Tibial nerve (tissue), 4 donors: ENCODE results near the gene DPH2. TPM values are rescaled to one million over a fixed set of nuclear protein-coding genes. Genes with fewer than 3 reads are reported as not detected.

Experiments used
- DNase-seq, 2 donors: peaks; one replicate each; pipeline ENCODE4 v3.0.0-alpha.2; 2019; ENCODE audit warnings: low spot score in 2 of 2
- H3K27ac ChIP-seq, 4 donors: fragments of 200-600 bp; sonication (generic) in 3 of 4; one replicate each; pipeline ENCODE4 v1.5.1; 2017 to 2019; ENCODE audit warnings: mild to moderate bottlenecking in 1 of 4
- H3K27me3 ChIP-seq, 2 donors: fragments of 200-600 bp; sonication (generic) in 1 of 2; one replicate each; pipeline versions ENCODE4 v1.5.1 to v1.6.0; 2017 to 2019
- H3K36me3 ChIP-seq, 3 donors: fragments of 200-600 bp; sonication (generic); one replicate each; pipeline ENCODE4 v1.5.1; 2018 to 2019
- H3K4me1 ChIP-seq, 4 donors: fragments of 200-600 bp; sonication (generic) in 3 of 4; one replicate each; pipeline ENCODE4 v1.5.1; 2017 to 2019
- H3K4me3 ChIP-seq, 4 donors: fragments of 200-600 bp; sonication (generic) in 3 of 4; one replicate each; pipeline ENCODE4 v1.5.1; 2017 to 2019; ENCODE audit warnings: mild to moderate bottlenecking in 1 of 4, moderate library complexity in 1 of 4
- H3K9me3 ChIP-seq, 4 donors: fragments of 200-600 bp; sonication (generic) in 3 of 4; one replicate each; pipeline ENCODE4 v1.5.1; 2017 to 2019
- EP300 ChIP-seq, 2 donors: sonication (generic); formaldehyde crosslinking; IDR thresholded peaks; one replicate each; pipeline ENCODE4 v1.6.1; 2017; ENCODE audit warnings: antibody characterized with exemption in 2 of 2, mild to moderate bottlenecking in 1 of 2
- POLR2A ChIP-seq, 2 donors: fragments of 450-650 bp; IDR thresholded peaks; one replicate each; pipeline ENCODE4 v1.6.1; 2017; ENCODE audit warnings: antibody characterized with exemption in 2 of 2, mild to moderate bottlenecking in 2 of 2, moderate library complexity in 2 of 2
- WGBS, 2 donors: methylation state at CpG; one replicate each; pipeline ENCODE4 v1.1.5; 2018; 5-methylcytosine and 5-hydroxymethylcytosine counted together
- total RNA-seq, 4 donors: library from RNA; depleted of rRNA; stranded (reverse); fragments of >200 nt; gene quantifications; one replicate each; pipeline ENCODE4 v1.1.0, GENCODE V29; 2016
- TF ChIP-seq, protein P1 (sequence below), 5 experiments: fragments of 200-600 bp in 3 of 5; fragments of 450-650 bp in 2 of 5; sonication (generic) in 3 of 5; IDR thresholded peaks; one replicate each; pipeline ENCODE4 v1.5.1; 2016 to 2019; ENCODE audit warnings: antibody characterized with exemption in 5 of 5, mild to moderate bottlenecking in 3 of 5, moderate library complexity in 2 of 5

Gene DPH2
- total RNA-seq, 4 donors from 2014 or later, result 25.7 to 41.7 (median 31.9) TPM

DNA sequence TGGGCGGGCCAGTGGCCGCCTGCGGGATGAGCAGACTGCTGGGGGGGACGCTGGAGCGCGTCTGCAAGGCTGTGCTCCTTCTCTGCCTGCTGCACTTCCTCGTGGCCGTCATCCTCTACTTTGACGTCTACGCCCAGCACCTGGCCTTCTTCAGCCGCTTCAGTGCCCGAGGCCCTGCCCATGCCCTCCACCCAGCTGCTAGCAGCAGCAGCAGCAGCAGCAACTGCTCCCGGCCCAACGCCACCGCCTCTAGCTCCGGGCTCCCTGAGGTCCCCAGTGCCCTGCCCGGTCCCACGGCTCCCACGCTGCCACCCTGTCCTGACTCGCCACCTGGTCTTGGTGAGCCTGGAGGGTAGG lies 11.3 kb downstream of the DPH2 start:
- Histone ChIP-seq H3K36me3 (peaks cover 0 to 64% (median 0%) of the 10 kb centered on the region in 3 donors), H3K27ac (peak overlapping the region in 1 of 4 donors; percentile 81), H3K4me3 (no peak overlapping the region), H3K4me1 (peaks cover 0 to 63% (median 19%) of the 10 kb centered on the region in 4 donors), H3K9me3 (no peaks in the 10 kb centered on the region), H3K27me3 (no peaks in the 10 kb centered on the region)
- 87 to 90% methylated on average over 16 to 20 of the region's 20 CpGs for WGBS, 2 donors
- DNase-seq, result no peak
- TF ChIP-seq, protein P1, sequence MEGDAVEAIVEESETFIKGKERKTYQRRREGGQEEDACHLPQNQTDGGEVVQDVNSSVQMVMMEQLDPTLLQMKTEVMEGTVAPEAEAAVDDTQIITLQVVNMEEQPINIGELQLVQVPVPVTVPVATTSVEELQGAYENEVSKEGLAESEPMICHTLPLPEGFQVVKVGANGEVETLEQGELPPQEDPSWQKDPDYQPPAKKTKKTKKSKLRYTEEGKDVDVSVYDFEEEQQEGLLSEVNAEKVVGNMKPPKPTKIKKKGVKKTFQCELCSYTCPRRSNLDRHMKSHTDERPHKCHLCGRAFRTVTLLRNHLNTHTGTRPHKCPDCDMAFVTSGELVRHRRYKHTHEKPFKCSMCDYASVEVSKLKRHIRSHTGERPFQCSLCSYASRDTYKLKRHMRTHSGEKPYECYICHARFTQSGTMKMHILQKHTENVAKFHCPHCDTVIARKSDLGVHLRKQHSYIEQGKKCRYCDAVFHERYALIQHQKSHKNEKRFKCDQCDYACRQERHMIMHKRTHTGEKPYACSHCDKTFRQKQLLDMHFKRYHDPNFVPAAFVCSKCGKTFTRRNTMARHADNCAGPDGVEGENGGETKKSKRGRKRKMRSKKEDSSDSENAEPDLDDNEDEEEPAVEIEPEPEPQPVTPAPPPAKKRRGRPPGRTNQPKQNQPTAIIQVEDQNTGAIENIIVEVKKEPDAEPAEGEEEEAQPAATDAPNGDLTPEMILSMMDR (IDR thresholded peaks at IDR 0.05), result no peak
- TF ChIP-seq EP300 (IDR thresholded peaks at IDR 0.05) (no peak), POLR2A (IDR thresholded peaks at IDR 0.05) (no peak)

DNA sequence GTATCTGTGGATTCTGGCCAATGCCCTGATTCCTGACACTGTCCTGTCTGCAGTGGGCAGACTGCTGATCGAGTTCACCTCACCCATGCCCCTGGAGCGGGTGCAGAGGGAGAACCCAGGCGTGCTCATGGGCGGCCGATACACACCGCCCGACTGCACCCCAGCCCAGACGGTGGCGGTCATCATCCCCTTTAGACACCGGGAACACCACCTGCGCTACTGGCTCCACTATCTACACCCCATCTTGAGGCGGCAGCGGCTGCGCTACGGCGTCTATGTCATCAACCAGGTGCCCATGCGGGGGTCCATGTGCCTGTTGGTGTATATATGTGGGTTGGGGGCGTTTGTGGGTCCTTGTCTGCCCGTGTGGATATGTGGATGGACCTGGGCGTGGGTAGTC lies 11.8 kb downstream of the DPH2 start:
- H3K36me3 ChIP-seq, result peaks cover 0 to 63% (median 0%) of the 10 kb centered on the region in 3 donors
- no peak overlapping the region for H3K27ac ChIP-seq
- no peaks in the 10 kb centered on the region for H3K9me3 ChIP-seq
- TF ChIP-seq, protein P1 (IDR thresholded peaks at IDR 0.05), result no peak
- H3K27me3 ChIP-seq, result no peaks in the 10 kb centered on the region
- 94 to 98% methylated on average over 20 of the region's 20 CpGs for WGBS, 2 donors
- no peak for DNase-seq
- H3K4me3 ChIP-seq, result no peak overlapping the region
- H3K4me1 ChIP-seq, result peaks cover 0 to 58% (median 15%) of the 10 kb centered on the region in 4 donors

DNA sequence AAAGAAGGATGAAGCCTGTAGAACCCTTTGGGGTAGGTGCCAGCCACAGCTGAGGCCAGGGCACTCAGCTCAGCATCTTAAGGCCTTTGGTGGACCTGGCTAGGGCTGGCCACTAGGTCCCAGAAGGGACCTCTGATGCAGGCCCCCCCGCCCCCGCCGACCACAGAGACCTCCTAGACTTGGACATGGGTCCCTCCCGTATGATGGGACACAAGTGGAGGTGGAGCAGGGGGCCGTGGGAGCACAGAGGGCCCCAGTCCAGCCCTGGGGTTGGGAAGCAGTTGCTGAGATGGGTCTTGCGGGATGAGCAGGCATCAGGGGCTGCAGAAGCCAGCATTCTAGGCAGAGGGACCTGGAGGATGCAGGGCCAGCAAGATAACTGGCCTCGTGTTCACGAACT lies 12.4 kb downstream of the DPH2 start:
- Histone ChIP-seq H3K36me3 (peaks cover 0 to 62% (median 0%) of the 10 kb centered on the region in 3 donors), H3K4me1 (peaks cover 0 to 52% (median 11%) of the 10 kb centered on the region in 4 donors), H3K9me3 (no peaks in the 10 kb centered on the region), H3K27ac (no peak overlapping the region), H3K4me3 (no peak overlapping the region), H3K27me3 (no peaks in the 10 kb centered on the region)
- TF ChIP-seq EP300 (IDR thresholded peaks at IDR 0.05) (no peak), POLR2A (IDR thresholded peaks at IDR 0.05) (no peak)
- TF ChIP-seq, protein P1 (IDR thresholded peaks at IDR 0.05), result no peak
- DNase-seq, result no peak
- WGBS, 2 donors, result 86% methylated on average over 5 to 7 of the region's 8 CpGs

DNA sequence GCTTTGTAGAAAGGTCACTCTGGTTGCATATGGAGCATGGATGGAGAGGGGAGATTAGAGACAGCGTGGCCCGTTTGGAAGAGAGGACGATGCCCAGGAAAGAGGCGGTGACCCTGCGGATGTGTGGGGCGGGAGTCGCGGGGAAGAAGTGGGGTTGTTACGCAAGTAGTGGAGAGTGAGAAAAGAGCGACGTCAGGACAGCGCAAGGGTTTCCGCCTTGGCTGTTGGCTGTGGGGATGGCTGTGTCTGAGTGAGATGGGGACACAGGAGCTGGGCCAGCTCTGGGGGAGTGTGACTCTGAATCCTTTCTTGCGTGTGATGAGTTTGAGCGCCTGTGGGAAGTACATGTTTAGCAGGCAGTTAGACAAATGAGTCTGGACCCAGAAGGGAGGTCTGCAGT lies 13.0 kb downstream of the DPH2 start:
- no peaks in the 10 kb centered on the region for H3K9me3 ChIP-seq
- 78 to 82% methylated on average over 15 of the region's 15 CpGs for WGBS, 2 donors
- peaks cover 0 to 60% (median 0%) of the 10 kb centered on the region in 3 donors for H3K36me3 ChIP-seq
- no peak for TF ChIP-seq EP300 (IDR thresholded peaks at IDR 0.05)
- TF ChIP-seq, protein P1 (IDR thresholded peaks at IDR 0.05), result no peak
- no peak for TF ChIP-seq POLR2A (IDR thresholded peaks at IDR 0.05)
- H3K27me3 ChIP-seq, result no peaks in the 10 kb centered on the region
- H3K4me3 ChIP-seq, result no peak overlapping the region
- H3K27ac ChIP-seq, result no peak overlapping the region
- DNase-seq, result no peak
- peaks cover 0 to 46% (median 11%) of the 10 kb centered on the region in 4 donors for H3K4me1 ChIP-seq

DNA sequence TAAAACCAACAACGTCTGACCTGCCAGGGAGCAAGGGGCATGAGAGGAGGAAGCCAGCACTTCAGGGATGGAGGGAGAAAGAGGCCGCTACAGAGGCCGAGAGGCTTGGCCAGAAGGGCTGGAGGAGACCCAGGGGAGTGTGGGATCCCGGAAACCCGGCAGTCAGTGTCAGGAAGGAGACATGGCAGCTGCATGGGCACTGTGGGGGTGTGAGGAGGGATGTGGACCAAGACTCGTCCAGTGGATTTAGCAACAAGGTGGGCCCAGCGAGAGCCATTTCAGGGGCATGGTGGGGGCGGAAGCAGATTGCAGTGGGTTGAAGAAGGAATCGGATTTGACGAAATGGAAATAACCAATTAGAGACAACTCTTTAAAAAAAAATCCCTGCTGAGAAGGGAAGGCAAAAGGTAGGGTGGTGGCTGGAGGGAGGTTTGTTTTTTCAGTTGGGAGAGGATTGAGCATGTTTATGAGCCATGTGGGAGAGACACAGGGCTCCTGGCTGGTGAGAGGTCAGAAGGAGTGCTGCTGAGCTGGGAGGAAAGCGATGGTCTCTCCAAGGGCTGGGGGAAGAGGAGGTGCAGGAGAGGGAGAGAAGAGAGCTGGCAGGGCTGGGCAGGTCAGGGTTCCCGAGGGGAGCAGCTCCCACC lies 13.6 kb downstream of the DPH2 start:
- WGBS, 2 donors, result 67 to 73% methylated on average over 12 of the region's 12 CpGs
- no peak for DNase-seq

More for the DNA sequence above, 13.6 kb downstream of the DPH2 start:
- H3K4me1 ChIP-seq, result peaks cover 0 to 40% (median 10%) of the 10 kb centered on the region in 4 donors
- H3K27me3 ChIP-seq, result no peaks in the 10 kb centered on the region
- H3K36me3 ChIP-seq, result peaks cover 0 to 55% (median 0%) of the 10 kb centered on the region in 3 donors
- H3K4me3 ChIP-seq, result no peak overlapping the region
- no peak overlapping the region for H3K27ac ChIP-seq
- H3K9me3 ChIP-seq, result no peaks in the 10 kb centered on the region
- TF ChIP-seq, protein P1 (IDR thresholded peaks at IDR 0.05), result no peak
- no peak for TF ChIP-seq EP300 (IDR thresholded peaks at IDR 0.05)
- TF ChIP-seq POLR2A (IDR thresholded peaks at IDR 0.05), result no peak
